ENCODE data around the gene ZNF652.

DNA sequence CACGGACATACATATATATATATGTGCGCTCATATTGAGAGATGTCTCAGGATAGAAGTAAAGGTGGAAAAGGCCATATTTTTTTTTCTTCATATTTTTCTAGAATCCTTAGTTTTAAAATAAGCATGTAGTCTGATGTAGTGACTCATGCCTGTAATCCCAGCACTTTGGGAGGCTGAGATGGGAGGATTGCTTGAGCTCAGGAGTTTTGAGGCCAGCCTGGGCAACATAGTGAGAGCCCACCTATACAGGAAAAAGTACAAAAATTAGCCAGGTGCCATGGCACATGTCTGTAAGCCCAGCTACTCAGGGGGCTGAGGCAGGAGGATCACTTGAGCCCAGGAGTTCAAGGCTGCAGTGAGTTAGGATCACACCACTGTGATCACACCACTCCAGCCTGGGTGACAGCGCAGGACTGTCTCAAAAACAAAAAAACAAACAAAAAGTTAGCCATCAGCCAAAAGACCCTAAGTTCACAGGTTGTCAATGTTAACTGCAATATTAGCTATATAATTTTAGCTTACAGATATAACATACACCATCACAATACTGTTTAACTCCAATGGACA, 10.4 kb downstream of the ZNF652 start:
- TF ChIP-seq, protein P1, sequence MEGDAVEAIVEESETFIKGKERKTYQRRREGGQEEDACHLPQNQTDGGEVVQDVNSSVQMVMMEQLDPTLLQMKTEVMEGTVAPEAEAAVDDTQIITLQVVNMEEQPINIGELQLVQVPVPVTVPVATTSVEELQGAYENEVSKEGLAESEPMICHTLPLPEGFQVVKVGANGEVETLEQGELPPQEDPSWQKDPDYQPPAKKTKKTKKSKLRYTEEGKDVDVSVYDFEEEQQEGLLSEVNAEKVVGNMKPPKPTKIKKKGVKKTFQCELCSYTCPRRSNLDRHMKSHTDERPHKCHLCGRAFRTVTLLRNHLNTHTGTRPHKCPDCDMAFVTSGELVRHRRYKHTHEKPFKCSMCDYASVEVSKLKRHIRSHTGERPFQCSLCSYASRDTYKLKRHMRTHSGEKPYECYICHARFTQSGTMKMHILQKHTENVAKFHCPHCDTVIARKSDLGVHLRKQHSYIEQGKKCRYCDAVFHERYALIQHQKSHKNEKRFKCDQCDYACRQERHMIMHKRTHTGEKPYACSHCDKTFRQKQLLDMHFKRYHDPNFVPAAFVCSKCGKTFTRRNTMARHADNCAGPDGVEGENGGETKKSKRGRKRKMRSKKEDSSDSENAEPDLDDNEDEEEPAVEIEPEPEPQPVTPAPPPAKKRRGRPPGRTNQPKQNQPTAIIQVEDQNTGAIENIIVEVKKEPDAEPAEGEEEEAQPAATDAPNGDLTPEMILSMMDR (conservative IDR thresholded peaks at IDR 0.05; ENCODE audit: low read depth, low read length) = no peak
- TF ChIP-seq EZH2 (IDR thresholded peaks at IDR 0.05; ENCODE audit: borderline replicate concordance, low read depth, low read length, poor library complexity, severe bottlenecking) = no peak
